Endothelial cell (in vitro differentiated cells): ENCODE data around the gene NKD1. TPM values are rescaled to one million over a fixed set of nuclear protein-coding genes. Genes with fewer than 3 reads are reported as not detected.

Experiments used
- DNase-seq: peaks from one replicate; pipeline ENCODE4 v3.0.0; 2021; ENCODE audit warnings: low spot score
- H3K27ac Mint-ChIP-seq: one replicate; pipeline ENCODE4 v1.8.0; 2021; ENCODE audit warnings: mixed read lengths, inconsistent platforms; ENCODE audit not compliant: unreplicated experiment
- H3K27me3 Mint-ChIP-seq: one replicate; pipeline ENCODE4 v1.8.0; 2021; ENCODE audit warnings: mild to moderate bottlenecking, moderate library complexity, mixed read lengths, inconsistent platforms; ENCODE audit not compliant: unreplicated experiment
- H3K36me3 Mint-ChIP-seq: one replicate; pipeline ENCODE4 v1.8.0; 2021; ENCODE audit warnings: mild to moderate bottlenecking, low read depth, mixed read lengths, inconsistent platforms; ENCODE audit not compliant: unreplicated experiment
- H3K4me1 Mint-ChIP-seq: one replicate; pipeline ENCODE4 v1.8.0; 2021; ENCODE audit warnings: mild to moderate bottlenecking, mixed read lengths, inconsistent platforms; ENCODE audit not compliant: unreplicated experiment
- H3K4me3 Mint-ChIP-seq: one replicate; pipeline ENCODE4 v1.8.0; 2021; ENCODE audit warnings: mild to moderate bottlenecking, mixed read lengths, inconsistent platforms; ENCODE audit not compliant: unreplicated experiment
- H3K9me3 Mint-ChIP-seq: one replicate; pipeline ENCODE4 v1.8.0; 2021; ENCODE audit warnings: mixed read lengths, inconsistent platforms; ENCODE audit not compliant: unreplicated experiment
- total RNA-seq: library from RNA; stranded (reverse); fragmentation: NEBNext Ultra II Directional; extraction: Animal tissue kit (Norgen Biotek cat#: 25700); gene quantifications from one replicate; pipeline ENCODE4 v1.2.1, GENCODE V29; 2021; ENCODE audit not compliant: unreplicated experiment
- TF ChIP-seq, protein P1 (sequence below): fragments of 200-600 bp; sonication (generic); IDR thresholded peaks from one replicate; pipeline ENCODE4 v1.5.0; 2021; ENCODE audit warnings: antibody characterized with exemption; ENCODE audit not compliant: unreplicated experiment

NKD1 gene
- total RNA-seq, 1 donor from 2014 or later, result 2.4 TPM

GRCh38 chr16:50520451-50521245 is 27.5 kb upstream of the NKD1 start:
- Mint-ChIP-seq H3K4me3 (no peak overlapping the region), H3K27ac (no peak overlapping the region), H3K36me3 (peaks cover 7% of the 10 kb centered on the region), H3K9me3 (peaks cover 7% of the 10 kb centered on the region), H3K4me1 (no peaks in the 10 kb centered on the region), H3K27me3 (no peaks in the 10 kb centered on the region)
- TF ChIP-seq, protein P1, sequence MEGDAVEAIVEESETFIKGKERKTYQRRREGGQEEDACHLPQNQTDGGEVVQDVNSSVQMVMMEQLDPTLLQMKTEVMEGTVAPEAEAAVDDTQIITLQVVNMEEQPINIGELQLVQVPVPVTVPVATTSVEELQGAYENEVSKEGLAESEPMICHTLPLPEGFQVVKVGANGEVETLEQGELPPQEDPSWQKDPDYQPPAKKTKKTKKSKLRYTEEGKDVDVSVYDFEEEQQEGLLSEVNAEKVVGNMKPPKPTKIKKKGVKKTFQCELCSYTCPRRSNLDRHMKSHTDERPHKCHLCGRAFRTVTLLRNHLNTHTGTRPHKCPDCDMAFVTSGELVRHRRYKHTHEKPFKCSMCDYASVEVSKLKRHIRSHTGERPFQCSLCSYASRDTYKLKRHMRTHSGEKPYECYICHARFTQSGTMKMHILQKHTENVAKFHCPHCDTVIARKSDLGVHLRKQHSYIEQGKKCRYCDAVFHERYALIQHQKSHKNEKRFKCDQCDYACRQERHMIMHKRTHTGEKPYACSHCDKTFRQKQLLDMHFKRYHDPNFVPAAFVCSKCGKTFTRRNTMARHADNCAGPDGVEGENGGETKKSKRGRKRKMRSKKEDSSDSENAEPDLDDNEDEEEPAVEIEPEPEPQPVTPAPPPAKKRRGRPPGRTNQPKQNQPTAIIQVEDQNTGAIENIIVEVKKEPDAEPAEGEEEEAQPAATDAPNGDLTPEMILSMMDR, result no peak
- DNase-seq, result no peak

GRCh38 chr16:50521246-50521900 is 26.8 kb upstream of the NKD1 start:
- Mint-ChIP-seq H3K4me1 (no peaks in the 10 kb centered on the region), H3K4me3 (no peak overlapping the region), H3K27ac (no peak overlapping the region), H3K27me3 (no peaks in the 10 kb centered on the region), H3K36me3 (peaks cover 6% of the 10 kb centered on the region), H3K9me3 (peaks cover 7% of the 10 kb centered on the region)
- no peak for DNase-seq
- TF ChIP-seq, protein P1, result no peak

GRCh38 chr16:50522324-50522723 is 25.9 kb upstream of the NKD1 start:
- Mint-ChIP-seq H3K27ac (no peak overlapping the region), H3K27me3 (no peaks in the 10 kb centered on the region), H3K9me3 (no peaks in the 10 kb centered on the region), H3K4me3 (no peak overlapping the region), H3K36me3 (no peaks in the 10 kb centered on the region), H3K4me1 (no peaks in the 10 kb centered on the region)
- no peak for DNase-seq
- TF ChIP-seq, protein P1, result no peak

GRCh38 chr16:50523710-50524109 is 24.5 kb upstream of the NKD1 start:
- Mint-ChIP-seq H3K27me3 (no peaks in the 10 kb centered on the region), H3K36me3 (no peaks in the 10 kb centered on the region), H3K4me1 (no peaks in the 10 kb centered on the region), H3K27ac (no peak overlapping the region), H3K9me3 (no peaks in the 10 kb centered on the region), H3K4me3 (no peak overlapping the region)
- TF ChIP-seq, protein P1, result no peak
- no peak for DNase-seq

- H3K27me3 Mint-ChIP-seq, result no peaks in the 10 kb centered on the region
- DNase-seq, result no peak
- peaks cover 3% of the 10 kb centered on the region for H3K9me3 Mint-ChIP-seq
- no peaks in the 10 kb centered on the region for H3K36me3 Mint-ChIP-seq
- H3K4me3 Mint-ChIP-seq, result no peak overlapping the region
- no peaks in the 10 kb centered on the region for H3K4me1 Mint-ChIP-seq
- no peak overlapping the region for H3K27ac Mint-ChIP-seq
- TF ChIP-seq, protein P1, result no peak
Measured at GRCh38 chr16:50525262-50525661, 22.9 kb upstream of the NKD1 start.
